SK-N-SH treated with all-trans-retinoic acid at 6 μM for 48 hours (cell line): ENCODE measurements around the gene LRRC43.
"Not testable (repeated sequence)": the region's sequence is repeated elsewhere in the genome, so short reads cannot be mapped to it uniquely, and the experiment has no call there.

Experiments used
- ATAC-seq: fragments of 200-7000 bp; cut with Tn5 transposase; 3 replicates; pipeline ENCODE4 v1.9.1; 2020; ENCODE audit warnings: mild to moderate bottlenecking, moderate library complexity
- ARNTL ChIP-seq: fragments of 450-650 bp; formaldehyde crosslinking; IDR thresholded peaks from 2 replicates; pipeline ENCODE4 v1.5.0; 2020; ENCODE audit warnings: low read depth, mild to moderate bottlenecking, moderate library complexity, borderline replicate concordance
- BACH2 ChIP-seq: fragments of 250-450 bp; sonication (Bioruptor Pico); IDR thresholded peaks from 2 replicates; pipeline ENCODE4 v1.9.0; 2021; ENCODE audit warnings: mild to moderate bottlenecking, borderline replicate concordance
- CREB5 ChIP-seq: fragments of 250-450 bp; sonication (Bioruptor Pico); IDR thresholded peaks from 2 replicates; pipeline ENCODE4 v1.5.1; 2020; ENCODE audit warnings: low read depth, mild to moderate bottlenecking, moderate library complexity
- CSDC2 ChIP-seq: fragments of 250-450 bp; sonication (Bioruptor Pico); IDR thresholded peaks from 2 replicates; pipeline ENCODE4 v1.5.0; 2020; ENCODE audit warnings: mild to moderate bottlenecking, moderate library complexity
- CSRNP3 ChIP-seq: fragments of 250-450 bp; sonication (Bioruptor Pico); IDR thresholded peaks from 2 replicates; pipeline ENCODE4 v1.5.1; 2021; ENCODE audit warnings: mild to moderate bottlenecking, moderate library complexity
- GLIS3 ChIP-seq: fragments of 250-450 bp; sonication (Bioruptor Pico); IDR thresholded peaks from 2 replicates; pipeline ENCODE4 v1.5.0; 2020; ENCODE audit warnings: mild to moderate bottlenecking, moderate library complexity
- ISL1 ChIP-seq: fragments of 250-450 bp; sonication (Bioruptor Pico); IDR thresholded peaks from 2 replicates; pipeline ENCODE4 v2.1.2; 2022; ENCODE audit warnings: mild to moderate bottlenecking, moderate library complexity
- OSR1 ChIP-seq: fragments of 250-450 bp; sonication (Bioruptor Pico); IDR thresholded peaks from 2 replicates; pipeline ENCODE4 v1.8.0; 2022; ENCODE audit warnings: moderate library complexity, mild to moderate bottlenecking, inconsistent platforms
- PATZ1 ChIP-seq: fragments of 250-450 bp; sonication (Bioruptor Pico); IDR thresholded peaks from 2 replicates; pipeline ENCODE4 v1.8.0; 2020; ENCODE audit warnings: mild to moderate bottlenecking, moderate library complexity, borderline replicate concordance
- POU6F1 ChIP-seq: fragments of 250-450 bp; sonication (Bioruptor Pico); IDR thresholded peaks from 2 replicates; pipeline ENCODE4 v1.8.0; 2021; ENCODE audit warnings: low read depth, mild to moderate bottlenecking, moderate library complexity, borderline replicate concordance
- PPARA ChIP-seq: fragments of 250-450 bp; sonication (Bioruptor Pico); IDR thresholded peaks from 2 replicates; pipeline ENCODE4 v1.5.0; 2020; ENCODE audit warnings: mild to moderate bottlenecking, borderline replicate concordance
- RARB ChIP-seq: fragments of 250-450 bp; sonication (Bioruptor Pico); IDR thresholded peaks from 2 replicates; pipeline ENCODE4 v1.8.0; 2021; ENCODE audit warnings: mild to moderate bottlenecking, moderate library complexity
- SNAI2 ChIP-seq: fragments of 250-450 bp; sonication (Bioruptor Pico); IDR thresholded peaks from 2 replicates; pipeline ENCODE4 v1.5.0; 2020; ENCODE audit warnings: mild to moderate bottlenecking, moderate library complexity
- TCF4 ChIP-seq: fragments of 250-450 bp; sonication (Bioruptor Pico); IDR thresholded peaks from 2 replicates; pipeline ENCODE4 v1.8.0; 2021; ENCODE audit warnings: mild to moderate bottlenecking, moderate library complexity, borderline replicate concordance
- TOX ChIP-seq: fragments of 250-450 bp; sonication (Bioruptor Pico); IDR thresholded peaks from 2 replicates; pipeline ENCODE4 v1.8.0; 2021; ENCODE audit warnings: mild to moderate bottlenecking, moderate library complexity, borderline replicate concordance
- TSHZ2 ChIP-seq: fragments of 250-450 bp; sonication (Bioruptor Pico); IDR thresholded peaks from 2 replicates; pipeline ENCODE4 v1.5.0; 2020; ENCODE audit warnings: mild to moderate bottlenecking, moderate library complexity
- ZC3H10 ChIP-seq: fragments of 250-450 bp; sonication (Bioruptor Pico); IDR thresholded peaks from 2 replicates; pipeline ENCODE4 v1.5.1; 2021; ENCODE audit warnings: mild to moderate bottlenecking, moderate library complexity
- ZFP3 ChIP-seq: fragments of 250-450 bp; sonication (Bioruptor Pico); IDR thresholded peaks from 2 replicates; pipeline ENCODE4 v1.5.0; 2020; ENCODE audit warnings: mild to moderate bottlenecking, moderate library complexity
- ZFP30 ChIP-seq: fragments of 450-650 bp; formaldehyde crosslinking; IDR thresholded peaks from 2 replicates; pipeline ENCODE4 v1.5.0; 2022; ENCODE audit warnings: mild to moderate bottlenecking, moderate library complexity
- ZNF70 ChIP-seq: fragments of 450-650 bp; formaldehyde crosslinking; IDR thresholded peaks from 2 replicates; pipeline ENCODE4 v1.5.0; 2020; ENCODE audit warnings: mild to moderate bottlenecking, moderate library complexity
- ZNF8 ChIP-seq: fragments of 450-650 bp; formaldehyde crosslinking; IDR thresholded peaks from 2 replicates; pipeline ENCODE4 v1.5.0; 2020; ENCODE audit warnings: mild to moderate bottlenecking, moderate library complexity

LRRC43 gene

GRCh38 chr12:122172262-122172939 lies 10.5 kb upstream of the LRRC43 start (continued):
- TF ChIP-seq ZC3H10 (no peak), GLIS3 (CRISPR knock-in tag) (no peak)
- TF ChIP-seq, all 23 proteins: peak for 0

- no peak for ATAC-seq
- no peak for TF ChIP-seq BACH2 (CRISPR knock-in tag)
- TF ChIP-seq POU6F1 (CRISPR knock-in tag) = no peak
- no peak for TF ChIP-seq CREB5 (CRISPR knock-in tag)
- TF ChIP-seq SNAI2 (CRISPR knock-in tag) = no peak
- TF ChIP-seq TCF4 (CRISPR knock-in tag) = no peak
- no peak for TF ChIP-seq RARB
- no peak for TF ChIP-seq CSDC2 (CRISPR knock-in tag)
- TF ChIP-seq GLIS3 (CRISPR knock-in tag) = no peak
- TF ChIP-seq ZFP30 (CRISPR knock-in tag) = no peak
- TF ChIP-seq, all 23 proteins: peak for 0
These were observed 8.6 kb upstream of the LRRC43 start, which contains the start of gene IL31 for GRCh38 chr12:122174155-122174845. IL31 (minus strand) TSS chr12:122174221; CDS start chr12:122174172, 49 bp downstream.

- not testable (repeated sequence) for ATAC-seq
These were observed 6.5 kb upstream of the LRRC43 start for GRCh38 chr12:122176473-122176872.

- ATAC-seq = no peak
- no peak for TF ChIP-seq PPARA (CRISPR knock-in tag)
- TF ChIP-seq ZNF8 (CRISPR knock-in tag) = no peak
- TF ChIP-seq SNAI2 (CRISPR knock-in tag) = no peak
- no peak for TF ChIP-seq CSRNP3
- no peak for TF ChIP-seq ARNTL (CRISPR knock-in tag)
- TF ChIP-seq OSR1 (CRISPR knock-in tag) = no peak
- TF ChIP-seq RARB = no peak
- TF ChIP-seq BACH2 (CRISPR knock-in tag) = no peak
- TF ChIP-seq ZFP30 (CRISPR knock-in tag) = no peak
- TF ChIP-seq ISL1 (CRISPR knock-in tag) = no peak
- TF ChIP-seq ZFP3 = no peak
- no peak for TF ChIP-seq GLIS3 (CRISPR knock-in tag)
- TF ChIP-seq TOX = no peak
- TF ChIP-seq ZNF70 = no peak
- TF ChIP-seq POU6F1 (CRISPR knock-in tag) = no peak
- no peak for TF ChIP-seq CSDC2 (CRISPR knock-in tag)
- no peak for TF ChIP-seq TSHZ2 (CRISPR knock-in tag)
- TF ChIP-seq ZC3H10 = no peak
- TF ChIP-seq PATZ1 (CRISPR knock-in tag) = no peak
These were observed 641 bp downstream of the LRRC43 start for GRCh38 chr12:122183588-122183940.
